Superior temporal gyrus (tissue), 1 donor: ENCODE results near the gene TEX38.
"Not testable (repeated sequence)": the region's sequence is repeated elsewhere in the genome, so short reads cannot be mapped to it uniquely, and the experiment has no call there.

Experiments
- DNase-seq: peaks from one replicate; pipeline ENCODE4 v3.0.0-alpha.2; 2016; ENCODE audit errors: extremely low spot score

Gene TEX38

DNA sequence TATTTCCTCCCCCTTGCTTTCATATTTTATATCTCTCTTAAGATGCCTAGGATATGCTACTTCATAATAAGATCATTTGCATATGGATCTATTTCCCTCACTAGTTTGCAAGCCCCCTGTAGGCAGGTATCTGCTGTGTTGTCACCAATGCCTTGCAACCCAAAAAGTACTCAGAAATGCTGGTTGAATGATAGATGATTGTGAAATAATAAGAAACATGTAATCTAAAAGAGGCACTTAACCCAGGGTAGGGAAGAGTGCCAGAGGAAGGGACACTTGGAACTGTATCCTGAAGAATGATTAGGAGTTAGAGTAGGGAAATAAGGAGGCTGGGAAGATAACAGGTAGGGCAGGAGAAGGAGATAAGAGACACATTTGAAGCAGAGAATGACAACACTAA lies 15.8 kb upstream of the TEX38 start:
- no peak for DNase-seq

DNA sequence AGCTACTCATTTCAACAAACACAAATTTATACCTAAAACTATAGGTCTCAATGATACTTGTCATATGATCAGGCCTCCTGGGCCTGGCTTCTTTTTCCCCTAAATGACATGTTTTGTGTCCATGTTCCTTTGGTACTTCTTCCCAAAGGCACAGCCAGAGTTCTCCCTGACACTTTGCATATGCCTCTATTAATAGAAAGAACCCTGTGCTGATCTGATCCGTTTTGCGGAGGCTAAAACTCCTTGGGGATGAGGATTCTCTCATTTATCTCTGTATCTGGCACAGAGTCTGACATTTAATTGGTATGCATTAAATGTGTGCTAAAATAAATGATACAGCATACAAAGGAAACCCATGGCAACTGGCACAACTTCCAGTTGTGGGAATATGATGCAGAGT lies 15.0 kb upstream of the TEX38 start:
- no peak for DNase-seq

DNA sequence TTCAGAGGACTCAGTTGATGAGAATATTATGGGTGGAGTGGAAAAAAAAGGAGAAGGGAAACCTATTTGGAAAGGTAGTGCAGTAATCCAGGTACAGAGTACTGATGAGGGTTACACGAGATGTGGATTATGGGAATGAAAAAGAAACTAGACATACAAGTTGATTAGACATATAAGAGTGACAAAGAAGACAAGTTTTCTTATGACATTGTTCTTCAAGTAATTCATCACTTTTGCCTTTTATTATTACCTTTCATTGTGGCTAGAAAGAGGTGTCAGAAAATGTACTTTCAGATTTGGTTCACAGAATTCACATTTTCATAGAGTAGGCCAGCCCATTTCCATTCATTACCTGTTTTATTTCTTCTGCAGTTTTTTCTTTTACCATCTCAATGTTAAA lies 13.9 kb upstream of the TEX38 start:
- no peak for DNase-seq

DNA sequence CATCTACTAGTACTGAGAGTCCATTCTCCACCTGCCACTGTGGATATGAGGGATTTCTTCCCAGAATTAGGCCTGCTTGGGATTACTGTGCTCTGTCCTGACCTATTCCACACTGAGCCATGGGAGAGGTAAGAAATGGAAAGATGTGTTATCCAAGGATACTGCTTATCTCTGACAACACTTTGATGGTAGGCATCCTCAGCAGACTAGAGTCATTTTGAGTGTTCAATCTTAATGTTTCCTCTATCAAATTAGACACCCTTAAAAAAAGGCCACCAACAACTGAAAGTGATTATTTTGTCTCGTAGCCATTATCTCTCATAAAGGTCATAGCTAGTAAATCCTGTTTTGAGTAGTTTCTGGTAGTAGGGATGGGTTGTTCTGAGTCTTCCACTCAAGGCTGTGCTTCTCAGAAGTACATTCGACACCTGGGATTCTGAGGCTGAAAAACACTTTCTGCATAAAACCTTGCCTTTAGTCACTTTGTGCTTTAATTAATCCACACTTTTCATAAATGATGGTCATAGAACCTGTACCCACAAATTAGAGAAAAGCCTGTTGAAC lies 12.3 kb upstream of the TEX38 start:
- no peak for DNase-seq

DNA sequence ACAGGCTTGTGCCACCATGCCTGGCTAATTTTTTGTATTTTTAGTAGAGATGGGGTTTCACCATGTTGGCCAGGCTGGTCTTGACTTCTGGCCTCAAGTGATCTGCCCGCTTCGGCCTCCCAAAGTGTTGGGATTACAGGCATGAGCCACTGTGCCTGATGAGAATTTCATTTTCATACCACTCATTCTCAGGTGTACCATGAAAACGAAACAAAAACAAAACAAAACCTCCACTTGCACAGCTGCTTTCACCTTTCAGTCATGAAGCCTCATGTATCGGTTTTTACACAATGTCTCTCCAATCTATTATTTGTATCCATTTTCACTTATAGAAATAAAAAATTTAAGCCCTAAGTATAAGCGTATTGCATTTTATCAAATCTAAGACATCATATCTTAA lies 11.5 kb upstream of the TEX38 start:
- not testable (repeated sequence) for DNase-seq

DNA sequence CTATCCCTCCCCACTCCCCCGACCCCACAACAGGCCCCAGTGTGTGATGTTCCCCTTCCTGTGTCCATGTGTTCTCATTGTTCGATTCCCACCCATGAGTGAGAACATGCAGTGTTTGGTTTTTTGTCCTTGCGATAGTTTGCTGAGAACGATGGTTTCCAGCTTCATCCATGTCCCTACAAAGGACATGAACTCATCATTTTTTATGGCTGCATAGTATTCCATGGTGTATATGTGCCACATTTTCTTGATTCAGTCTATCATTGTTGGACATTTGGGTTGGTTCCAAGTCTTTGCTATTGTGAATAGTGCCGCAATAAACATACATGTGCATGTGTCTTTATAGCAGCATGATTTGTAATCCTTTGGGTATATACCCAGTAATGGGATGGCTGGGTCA lies 8.7 kb upstream of the TEX38 start:
- DNase-seq = not testable (repeated sequence)

DNA sequence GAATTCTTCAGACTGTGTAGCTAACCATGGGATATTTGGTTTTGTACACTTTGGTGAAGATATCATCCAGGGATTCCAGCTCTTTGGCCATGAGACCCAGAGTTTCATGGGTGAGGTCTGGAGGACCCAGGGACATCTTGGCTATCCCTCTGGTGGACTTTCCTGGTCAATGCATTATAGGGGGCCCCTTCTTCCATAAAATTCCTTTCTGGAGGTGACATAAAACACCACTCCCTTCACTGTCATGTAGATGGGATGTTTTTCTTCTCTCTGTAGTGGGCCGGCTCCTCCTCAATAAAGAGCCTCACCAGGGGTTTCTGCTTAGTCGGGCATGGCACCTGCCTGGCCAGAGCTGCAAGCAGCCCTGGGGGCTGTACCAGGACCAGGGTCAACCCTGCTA lies 5.7 kb upstream of the TEX38 start:
- no peak for DNase-seq

DNA sequence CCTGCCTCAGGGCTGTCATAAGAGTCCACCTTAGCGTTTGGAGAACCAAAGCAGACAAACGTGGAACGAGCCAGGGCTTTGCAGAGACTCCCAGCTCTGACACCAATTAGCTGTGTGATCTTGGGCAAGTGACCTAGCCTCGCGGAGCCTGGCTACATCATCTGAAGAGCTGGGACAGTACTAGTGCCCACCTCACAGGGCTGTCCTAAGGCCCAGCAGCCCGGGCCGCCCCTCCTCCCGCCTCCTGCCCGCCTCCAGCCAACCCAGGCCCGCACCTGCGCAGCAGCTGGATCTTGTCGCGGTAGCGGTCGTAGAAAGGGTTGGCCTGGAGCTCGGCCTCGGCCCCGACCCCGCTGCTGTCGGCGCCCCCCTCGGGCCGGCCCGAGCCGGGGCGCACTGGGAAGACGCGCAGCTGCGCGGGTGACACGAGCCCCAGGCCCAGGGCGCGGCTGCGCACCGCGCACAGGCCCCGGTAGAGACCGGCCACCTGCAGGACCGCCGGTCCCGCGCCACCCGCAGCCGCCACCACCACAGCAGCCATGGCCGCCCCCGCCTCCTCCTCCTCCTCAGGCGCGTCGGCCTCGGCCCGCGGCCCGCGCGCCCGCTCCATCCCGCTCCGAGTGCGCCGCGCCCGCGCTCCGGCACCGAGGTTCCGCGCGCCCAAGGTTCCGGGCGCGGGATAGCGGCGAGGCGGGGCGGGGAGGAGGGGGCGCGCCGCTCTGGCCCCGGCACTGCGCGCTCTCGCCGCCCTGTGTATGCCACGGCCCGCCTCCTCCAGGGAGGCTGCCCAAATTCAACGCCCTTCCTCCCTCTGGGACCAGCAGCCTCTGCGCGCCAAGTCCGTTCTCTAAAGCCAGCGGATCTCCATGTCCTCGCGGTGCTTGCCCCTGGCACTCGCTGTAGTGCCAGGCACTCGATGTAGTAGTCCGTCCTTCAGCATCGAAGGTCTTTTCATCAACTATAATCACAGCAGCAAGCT lies 3.6 kb upstream of the TEX38 start, which contains the start of gene ATPAF1:
Gene ATPAF1 (minus strand): TSS at position 583 of the 979 bp plus-strand sequence. CDS start 42 bp downstream, at position 541.
- peak; percentile 67 for DNase-seq

DNA sequence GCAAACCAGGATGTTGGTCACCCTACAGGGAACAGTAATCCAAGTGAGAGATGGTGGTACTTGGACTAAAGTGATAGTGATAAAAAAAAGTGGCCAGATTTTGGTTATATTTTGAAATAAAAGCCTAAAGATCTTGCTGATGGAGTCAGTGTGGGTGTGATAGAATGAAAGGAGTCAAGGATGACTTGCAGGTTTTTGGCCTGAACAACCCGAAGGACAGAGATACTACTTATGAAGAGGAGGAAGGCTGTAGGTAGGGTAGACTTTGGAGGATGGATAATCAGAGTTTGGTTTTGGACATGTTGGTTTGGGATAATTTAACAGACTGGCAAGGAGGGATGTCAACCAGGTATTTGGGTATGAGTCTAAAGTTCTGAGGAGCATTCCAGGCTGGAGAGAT lies 1.5 kb upstream of the TEX38 start:
- DNase-seq = no peak

DNA sequence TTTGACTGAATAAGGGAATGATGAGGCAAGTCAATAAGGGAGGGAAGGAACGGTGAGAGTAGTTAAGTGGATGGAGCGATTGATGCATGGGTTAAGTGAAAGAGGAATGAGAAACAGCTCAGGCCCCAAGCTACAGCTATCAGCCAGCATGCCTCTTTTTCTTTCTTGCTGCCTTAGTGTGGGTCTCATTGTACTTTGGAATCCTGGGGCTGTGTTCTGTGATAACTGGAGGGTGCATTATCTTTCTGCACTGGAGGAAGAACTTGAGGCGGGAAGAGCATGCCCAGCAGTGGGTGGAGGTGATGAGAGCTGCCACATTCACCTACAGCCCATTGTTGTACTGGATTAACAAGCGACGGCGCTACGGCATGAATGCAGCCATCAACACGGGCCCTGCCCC lies 1.0 kb downstream of the TEX38 start:
- DNase-seq = no peak

DNA sequence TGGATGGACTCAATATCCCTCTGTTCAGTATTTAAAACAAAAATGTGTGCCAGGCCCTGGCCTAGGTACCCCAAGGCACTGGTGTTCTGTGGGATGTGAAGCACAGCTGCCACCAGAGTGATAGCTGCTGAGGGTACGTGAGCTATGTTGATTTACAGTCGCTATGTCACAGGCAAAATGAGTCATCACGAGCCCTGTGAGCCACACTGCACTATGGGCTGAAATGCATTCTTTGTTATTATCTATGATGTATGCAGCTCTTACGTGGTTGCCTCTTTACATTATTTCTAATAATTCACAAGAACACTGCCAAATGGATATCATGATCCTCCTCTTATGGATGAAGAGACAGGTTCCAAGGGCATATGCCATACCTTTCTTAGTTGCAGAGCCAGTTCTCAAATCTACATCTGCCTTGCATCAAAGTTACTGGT lies 2.1 kb downstream of the TEX38 start:
- no peak for DNase-seq

DNA sequence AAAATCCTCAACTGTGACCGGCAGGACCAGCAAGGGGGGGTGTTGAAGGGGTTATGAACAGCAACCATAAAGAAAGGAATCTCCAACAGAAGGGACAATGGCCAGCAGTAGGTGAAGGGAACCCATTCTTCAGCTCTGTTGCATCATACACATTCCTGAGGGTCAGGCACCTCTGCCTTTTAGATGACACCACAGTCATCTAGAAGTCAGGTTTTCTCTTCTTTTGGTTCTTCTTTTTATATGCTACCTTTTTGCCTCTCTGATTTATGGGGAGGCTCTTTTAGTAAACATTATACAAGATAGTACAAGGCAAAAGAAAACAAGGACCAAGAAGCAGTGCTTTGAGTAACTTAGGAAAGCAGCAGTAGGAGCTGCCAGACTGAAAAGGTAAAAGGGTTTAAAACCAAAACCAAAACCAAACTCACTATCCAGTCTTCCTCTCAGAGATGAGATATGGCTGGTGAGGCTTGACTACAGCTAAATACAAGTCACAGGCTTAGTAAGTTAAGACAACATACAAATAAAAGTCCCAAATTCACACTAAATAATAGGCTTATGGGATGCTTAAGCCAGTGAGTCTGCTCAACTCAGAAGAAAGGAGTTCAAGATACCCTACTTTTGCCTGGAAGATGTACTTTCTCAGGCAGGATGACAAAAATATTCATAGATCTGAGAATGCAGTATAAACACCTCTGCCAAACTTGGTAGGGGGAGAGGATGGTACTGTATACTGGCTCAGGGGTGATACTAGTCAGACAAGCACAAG lies 4.1 kb downstream of the TEX38 start:
- DNase-seq = no peak

DNA sequence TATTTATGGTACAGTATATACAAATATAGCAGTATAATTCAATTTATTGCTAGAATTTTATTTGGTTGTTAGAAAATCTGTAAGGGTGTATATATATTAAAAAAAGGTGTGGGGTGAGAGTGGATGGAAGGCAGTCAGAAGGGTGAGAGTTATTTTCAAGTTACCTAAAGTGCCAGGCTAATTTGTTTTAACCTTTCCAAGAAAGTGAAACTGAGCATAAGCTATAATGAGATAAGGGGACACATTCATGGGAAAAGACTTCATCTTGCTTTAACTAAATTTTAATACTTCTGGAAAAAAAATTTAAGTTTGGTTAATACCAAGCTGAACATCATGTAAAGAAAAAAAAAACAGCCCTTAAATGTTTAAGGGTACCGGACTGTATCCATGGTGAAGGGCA lies 4.9 kb downstream of the TEX38 start:
- DNase-seq = no peak

DNA sequence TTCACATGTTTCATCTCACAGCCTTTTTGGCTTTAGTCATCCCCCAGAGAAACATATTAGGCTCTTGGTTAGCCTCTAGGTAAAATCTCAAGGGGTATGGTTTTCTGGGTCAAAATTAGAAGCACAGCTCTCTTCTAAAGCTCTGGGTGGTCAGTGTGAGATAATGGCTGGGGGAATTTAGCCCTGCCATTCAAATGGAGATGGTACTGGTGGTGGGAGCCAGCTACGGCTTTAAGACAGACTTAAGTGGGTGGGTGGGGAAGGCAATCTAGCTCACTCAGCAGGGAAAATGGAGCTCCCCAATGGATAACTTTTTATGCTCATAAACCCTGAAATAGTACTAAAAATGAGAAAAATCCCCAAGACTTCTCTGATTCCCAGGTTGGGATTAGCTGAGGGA lies 5.7 kb downstream of the TEX38 start:
- no peak for DNase-seq

DNA sequence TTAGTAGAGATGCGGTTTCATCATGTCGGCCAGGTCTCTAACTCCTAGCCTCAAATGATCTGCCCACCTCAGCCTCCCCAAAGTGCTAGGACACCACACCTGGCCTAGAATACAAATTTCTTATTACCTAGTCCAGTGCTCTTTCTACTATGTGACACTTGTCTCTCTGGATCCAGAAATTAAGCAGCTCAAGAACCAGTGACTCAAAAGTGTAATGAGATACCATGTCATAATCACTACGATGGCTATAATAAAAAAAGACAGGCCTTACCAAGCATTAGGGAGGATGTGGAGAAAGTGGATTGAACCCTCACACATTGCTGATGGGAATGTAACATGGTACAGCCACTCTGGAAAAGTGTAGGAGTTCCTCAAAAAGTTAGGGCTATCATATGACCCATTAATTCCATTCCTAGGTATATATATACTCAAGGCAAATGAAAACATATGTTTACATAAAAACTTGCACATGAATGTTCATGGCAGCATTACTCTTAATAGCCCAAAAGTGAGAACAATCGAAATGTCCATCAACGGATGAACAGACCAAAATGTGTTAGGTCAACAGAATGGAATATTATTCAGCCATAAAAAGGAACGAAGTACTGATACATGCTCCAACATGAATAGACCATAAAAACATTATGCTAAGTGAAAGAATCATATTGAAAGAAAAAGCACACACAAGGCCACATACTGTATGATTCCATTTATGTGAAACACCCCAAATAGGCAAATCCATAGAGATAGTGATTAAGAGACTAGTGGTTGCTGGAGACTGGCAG lies 8.3 kb downstream of the TEX38 start:
- no peak for DNase-seq

DNA sequence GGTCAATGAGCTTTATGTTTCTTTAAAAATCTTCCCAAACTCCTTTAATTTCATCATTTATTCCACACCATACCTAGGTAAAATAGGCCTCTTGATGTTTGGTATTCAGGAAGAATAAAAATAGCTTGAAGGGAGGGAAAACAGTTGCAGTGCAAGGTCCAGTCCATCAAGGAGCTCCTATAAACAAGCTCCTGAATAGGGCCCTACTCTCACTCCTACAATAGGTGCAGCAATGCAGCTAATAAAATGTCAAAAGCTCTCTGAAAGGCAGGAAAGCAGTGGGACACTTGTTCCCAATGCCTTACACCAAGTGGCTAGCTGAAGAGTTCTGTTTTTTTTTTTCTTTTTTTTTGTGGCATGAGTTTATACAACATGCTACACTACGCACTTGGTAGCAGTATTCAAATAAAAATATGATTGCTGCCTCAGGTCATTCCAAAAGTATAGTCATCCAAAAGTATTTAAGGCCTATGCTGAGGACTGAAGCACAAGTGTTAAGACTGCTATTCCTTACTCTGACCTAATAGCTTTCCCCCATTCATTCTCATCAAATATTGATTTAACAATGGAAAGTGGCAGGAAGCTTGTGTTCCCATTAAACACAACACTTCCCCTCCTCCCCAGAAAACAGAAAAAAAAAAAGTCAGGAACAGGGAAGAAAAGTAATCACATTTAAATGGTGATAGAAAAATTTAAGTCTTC lies 9.8 kb downstream of the TEX38 start:
- DNase-seq = no peak

DNA sequence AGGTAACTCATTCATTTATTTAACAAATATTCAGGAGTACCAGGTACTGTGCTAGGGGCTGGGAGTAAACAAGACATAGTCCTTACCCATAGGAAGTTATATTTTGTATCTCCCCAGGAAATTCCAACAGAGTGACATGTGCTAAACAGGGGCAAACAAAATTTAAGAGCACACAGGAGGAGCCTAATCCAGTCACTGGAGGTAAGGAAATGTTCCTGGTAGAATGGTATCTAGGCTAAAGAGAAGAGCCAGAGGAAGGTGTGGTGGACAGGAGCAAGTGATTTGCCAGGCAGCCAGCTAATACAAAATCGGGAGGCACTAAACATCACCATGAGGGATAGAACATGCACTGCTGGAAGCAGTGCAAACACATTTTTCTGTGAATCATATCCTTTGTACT lies 10.4 kb downstream of the TEX38 start:
- no peak for DNase-seq

DNA sequence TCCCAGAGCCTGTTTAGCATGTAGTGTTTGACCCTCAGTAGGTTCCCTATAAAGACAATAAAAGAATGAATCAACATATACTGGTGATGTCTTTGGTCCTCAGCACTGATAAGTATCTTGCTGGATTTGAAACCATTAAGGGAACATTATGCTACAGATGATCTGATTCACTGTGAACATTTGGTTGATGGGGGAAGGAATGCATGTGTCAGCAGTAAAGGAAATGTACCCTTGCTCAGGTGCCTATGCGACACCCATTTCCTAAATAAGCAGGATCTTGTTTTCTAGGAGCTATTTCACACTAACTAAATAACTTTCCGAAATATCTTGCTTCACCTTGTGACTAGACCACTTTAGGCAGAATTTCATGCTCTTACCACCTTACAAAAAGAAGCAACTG lies 13.0 kb downstream of the TEX38 start:
- no peak for DNase-seq

DNA sequence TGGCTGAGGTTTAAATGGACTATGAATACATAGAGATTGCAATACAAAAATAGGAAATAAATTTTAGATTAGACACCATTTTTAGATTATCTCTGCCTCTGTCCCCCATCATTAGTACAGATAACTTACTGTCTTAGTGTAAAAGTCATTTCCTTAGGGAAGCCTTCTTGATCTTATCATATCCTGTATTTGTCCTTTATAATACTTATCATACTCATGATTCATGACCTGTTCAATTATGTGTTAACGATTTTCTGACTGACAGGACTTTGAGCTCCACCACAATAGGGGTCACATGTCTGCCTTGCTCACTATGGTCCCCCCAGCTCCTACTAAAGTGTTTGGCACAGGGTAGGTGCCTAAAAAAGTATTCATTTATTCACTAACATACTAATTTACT lies 14.6 kb downstream of the TEX38 start:
- DNase-seq = no peak

DNA sequence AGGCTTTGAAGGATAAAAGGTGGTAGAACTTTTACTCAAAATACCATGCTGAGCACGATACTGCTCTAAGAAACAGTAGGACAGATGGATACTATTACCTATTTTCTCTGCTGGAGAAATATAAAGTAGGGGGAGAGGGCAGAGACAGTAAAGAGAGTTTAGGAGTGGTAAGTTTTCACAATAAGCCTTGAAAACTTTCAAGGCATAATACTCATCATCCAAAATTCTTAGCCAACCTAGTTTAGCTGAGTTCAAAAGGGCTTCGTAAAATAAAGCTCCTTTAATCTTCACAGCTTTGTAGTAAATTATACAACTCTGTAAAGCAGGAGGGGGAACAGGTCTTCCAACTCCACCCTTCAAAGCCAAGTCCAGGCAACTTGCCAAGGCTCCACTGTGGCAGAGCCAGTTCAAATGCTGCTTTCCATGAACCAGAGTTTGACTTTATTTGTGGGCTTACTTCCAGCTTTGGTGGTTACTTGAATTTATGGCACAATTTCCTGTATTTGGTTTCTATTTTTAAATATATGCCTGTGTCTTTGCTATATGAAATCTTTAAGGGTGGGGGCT lies 15.5 kb downstream of the TEX38 start:
- DNase-seq = no peak
